Fibroblast of skin of right biceps (primary cell): ENCODE data around the gene BASP1.
"Not testable (repeated sequence)": the region's sequence is repeated elsewhere in the genome, so short reads cannot be mapped to it uniquely, and the experiment has no call there.

Experiments
- DNase-seq: peaks from one replicate; pipeline ENCODE4 v3.0.0-alpha.2; 2013

BASP1 gene

GRCh38 chr5:17217493-17218352 is at the start of gene BASP1:
TSS of gene BASP1 (plus strand) at chr5:17217631. CDS start at chr5:17275217, 57,586 bp downstream.
- DNase-seq = peak; percentile 87

- DNase-seq = peak; percentile 67
These were observed 47.9 kb upstream of the BASP1 start for GRCh38 chr5:17169507-17169906.

- no peak for DNase-seq
These were observed 44.6 kb upstream of the BASP1 start for GRCh38 chr5:17172791-17173190.

DNA sequence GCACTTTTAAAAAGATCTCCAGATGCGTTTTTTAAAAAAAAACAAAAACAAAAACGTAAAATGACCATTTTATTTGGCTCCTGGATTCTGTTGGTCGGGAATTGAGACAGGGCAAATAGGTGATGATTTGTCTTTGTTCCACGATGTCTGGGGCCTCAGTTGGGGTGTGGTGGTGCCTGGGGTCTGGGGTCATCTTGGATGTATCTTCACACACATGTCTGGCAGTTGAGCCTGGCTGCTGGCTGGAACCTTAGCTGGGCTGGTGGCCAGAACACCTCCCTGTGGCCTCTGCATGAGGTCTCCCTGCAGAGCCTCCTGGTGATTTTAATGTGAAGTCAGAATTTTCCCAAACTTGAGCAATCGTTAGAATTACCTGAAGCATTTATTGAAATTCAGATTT is 42.5 kb upstream of the BASP1 start:
- DNase-seq = no peak

DNA sequence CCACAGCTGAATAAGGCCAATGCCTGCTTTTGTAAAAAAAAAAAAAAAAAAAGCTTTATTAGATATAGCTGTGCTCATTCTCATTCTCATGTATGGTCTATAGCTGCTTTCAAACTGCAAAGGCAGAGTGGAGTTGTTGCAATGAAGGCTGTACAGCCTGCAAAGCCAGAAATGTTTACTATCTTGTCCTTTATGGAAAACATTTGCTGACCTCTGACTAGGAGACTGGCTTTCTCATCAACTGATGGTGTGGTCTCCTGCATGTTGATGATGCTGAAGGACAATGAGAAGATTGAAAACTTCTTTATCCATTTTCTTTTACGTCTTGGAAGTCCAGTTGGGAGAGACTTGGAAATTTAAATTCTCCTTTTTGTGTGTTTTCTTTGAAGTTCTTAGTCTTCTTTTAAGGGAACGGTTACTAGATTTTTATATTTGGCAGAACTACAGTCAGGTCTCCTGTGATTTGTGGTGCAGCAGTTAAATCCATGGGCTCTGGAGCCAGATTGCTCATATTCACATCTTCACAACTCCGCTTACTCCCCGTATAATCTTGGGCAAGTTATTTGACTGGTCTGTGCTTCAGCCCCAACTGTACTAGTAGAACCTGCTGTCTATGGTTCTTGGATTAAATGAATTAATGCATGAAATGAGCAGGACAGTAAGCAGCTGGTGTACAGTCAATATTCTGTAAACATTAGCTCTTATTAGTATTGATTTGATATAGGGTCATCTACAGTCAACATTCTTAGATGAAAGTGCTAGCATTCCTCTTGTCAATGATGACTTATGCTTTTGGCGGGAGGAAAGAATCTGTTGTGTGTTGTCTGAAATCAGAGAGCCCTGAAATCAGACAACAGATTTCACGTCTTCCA is 39.7 kb upstream of the BASP1 start:
- no peak for DNase-seq

DNA sequence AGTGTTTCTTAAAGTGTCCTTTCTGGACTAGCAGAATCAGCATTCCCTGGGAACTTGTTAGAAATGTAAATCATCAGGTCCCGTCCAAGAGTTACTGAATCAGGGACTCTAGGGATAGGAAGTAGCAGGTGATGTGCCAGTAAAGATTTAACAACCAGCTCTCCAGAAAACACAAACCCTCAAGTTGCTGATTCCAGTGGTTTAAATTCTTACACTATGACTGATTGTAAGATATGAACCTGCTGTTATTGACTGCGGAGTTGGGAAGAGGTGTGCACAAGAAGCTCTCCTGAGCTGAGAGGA is 39.1 kb upstream of the BASP1 start:
- peak; percentile 32 for DNase-seq

DNA sequence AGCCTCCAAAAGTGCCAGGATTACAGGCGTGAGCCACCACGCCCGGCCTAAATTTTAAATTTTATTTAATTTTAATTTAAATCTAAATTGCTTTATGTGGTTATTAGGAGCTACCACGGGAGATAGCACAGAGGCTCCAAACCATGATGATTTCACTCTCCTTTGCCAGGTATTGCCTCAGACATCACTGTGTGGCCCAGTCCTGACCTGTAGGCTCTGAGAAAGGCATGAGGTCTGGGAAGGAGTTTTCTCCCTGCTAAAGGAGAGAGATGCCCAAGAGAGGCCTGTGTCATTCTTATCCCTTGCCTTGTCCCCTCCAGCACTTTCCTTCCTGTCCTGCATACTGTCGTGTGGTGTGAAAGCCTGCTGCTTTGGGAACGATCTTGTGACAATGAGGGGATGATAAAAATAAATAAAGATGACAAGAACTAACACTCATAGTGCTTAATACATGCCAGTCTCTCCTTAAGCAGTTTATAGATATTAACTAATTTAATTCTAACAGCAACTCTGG is 37.0 kb upstream of the BASP1 start:
- no peak for DNase-seq

DNA sequence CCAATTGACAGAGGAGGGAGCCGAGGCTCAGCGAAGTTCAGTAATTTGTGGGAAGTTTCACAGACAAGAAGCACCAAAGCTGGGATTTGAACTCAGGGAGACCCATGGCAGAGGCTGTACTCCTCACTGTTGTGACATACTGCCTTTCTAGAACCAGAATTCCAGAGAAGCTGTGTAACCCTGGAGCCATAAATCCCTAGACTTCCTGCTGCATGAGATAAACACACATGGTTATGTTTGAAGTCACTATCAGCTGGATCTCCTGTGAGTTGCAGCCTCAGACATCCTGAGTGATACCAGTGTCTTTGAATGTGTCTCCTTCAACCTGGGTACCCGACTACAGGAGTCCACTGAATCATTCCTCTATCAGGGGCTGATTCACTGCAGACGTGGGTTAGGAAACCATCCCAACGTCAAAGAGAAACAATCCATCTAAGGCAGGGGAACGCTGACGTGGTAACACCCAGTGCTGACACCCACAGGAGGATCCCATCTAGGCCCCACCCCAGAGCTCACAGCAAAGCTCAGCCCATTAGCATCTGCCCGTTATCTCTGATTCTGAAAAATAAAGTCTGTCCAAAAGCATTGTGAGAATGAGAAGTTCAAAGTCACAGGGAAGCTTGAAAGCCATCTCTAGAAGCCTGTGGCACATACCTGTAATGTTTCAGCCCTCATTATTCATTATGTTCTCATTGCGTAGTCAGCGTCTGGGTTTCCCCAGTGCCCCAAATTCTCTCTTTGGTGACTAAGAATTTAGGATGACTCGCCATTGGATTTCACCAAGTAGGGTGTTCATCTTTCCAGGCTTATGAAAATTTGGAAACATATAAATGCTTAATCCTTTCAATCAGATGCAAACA is 36.3 kb upstream of the BASP1 start:
- peak; percentile 99 for DNase-seq

DNA sequence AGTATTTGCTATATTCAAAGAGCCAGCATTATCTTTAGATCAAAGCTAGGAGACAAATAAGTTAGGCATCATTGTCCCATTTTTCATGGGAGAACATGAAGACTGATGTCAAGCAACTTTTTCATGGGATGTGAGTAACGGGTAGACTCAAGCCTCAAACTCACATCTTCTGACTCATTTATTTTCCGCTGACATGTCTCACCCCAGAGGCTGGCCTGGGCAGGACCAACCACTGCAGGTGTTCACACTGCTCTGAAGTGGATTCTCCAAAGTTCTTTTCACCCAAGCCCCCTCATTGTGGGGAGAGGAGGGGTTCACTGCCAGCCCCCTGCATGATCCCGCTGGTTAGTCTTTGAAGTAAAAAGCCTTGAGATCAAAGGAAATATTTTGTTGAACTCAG is 34.9 kb upstream of the BASP1 start:
- DNase-seq = peak; percentile 69

DNA sequence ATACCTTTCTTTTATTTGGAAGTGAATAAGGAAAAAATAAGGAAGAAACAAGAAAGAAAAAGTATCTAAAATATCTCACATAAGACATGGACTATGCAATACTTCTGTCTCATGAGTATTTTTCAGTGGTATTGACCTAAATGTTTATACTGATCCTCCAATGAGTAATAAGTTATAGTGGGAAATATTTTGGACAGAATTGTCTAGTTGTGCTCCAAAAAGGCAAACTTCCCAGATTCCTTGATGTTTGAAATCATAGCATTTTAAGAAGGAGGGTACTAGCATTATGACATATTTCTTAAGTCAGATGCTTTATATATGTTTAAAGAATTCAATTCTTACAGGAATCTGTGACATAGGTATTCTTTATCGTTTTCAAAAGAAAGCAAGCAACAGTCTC is 34.5 kb upstream of the BASP1 start:
- DNase-seq = peak; percentile 71

- DNase-seq = no peak
These were observed 33.6 kb upstream of the BASP1 start for GRCh38 chr5:17183831-17184230.

DNA sequence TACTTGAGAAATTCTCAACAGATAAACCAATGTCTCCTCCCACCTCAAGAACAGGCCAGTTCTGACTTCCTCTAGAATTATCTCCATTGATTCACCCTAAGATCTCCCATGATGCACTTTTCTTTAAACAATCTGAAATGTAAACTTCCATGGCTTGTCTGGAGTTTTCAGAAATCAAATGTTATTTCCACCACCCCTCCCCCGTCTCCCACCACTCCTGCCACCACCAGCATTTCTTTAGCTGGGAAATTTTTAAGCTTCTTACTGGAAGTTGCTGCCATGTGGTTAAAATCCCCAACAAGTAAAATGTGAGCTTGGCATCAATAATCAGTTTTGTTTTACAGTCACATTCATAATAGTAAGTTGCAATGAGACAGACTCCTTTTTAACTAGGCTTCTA is 32.8 kb upstream of the BASP1 start:
- DNase-seq = peak; percentile 44

- DNase-seq = no peak
These were observed 32.1 kb upstream of the BASP1 start for GRCh38 chr5:17185349-17185748.

DNA sequence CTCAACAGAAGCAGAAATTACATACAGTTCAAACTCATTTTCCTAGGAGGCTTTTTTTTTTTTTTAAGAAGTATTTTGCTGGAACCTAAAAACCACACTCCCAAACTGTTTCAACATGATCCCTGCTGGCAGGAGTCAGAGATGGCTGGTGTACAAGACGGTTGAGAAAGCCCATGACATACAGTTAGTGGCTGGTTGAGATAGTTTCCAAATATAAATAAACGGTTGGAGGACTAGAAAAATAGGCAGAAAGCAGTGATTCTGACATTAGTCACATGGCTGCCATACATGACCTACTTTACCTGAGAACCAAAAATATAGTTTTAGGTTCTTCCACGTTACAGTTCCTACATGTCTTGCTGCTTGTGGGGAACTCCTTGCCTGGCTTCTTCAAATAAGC is 31.7 kb upstream of the BASP1 start:
- DNase-seq = peak; percentile 93

- DNase-seq = no peak
These were observed 31.2 kb upstream of the BASP1 start for GRCh38 chr5:17186256-17186655.

GRCh38 chr5:17187011-17187785 is 30.2 kb upstream of the BASP1 start:
- peak; percentile 86 for DNase-seq

DNA sequence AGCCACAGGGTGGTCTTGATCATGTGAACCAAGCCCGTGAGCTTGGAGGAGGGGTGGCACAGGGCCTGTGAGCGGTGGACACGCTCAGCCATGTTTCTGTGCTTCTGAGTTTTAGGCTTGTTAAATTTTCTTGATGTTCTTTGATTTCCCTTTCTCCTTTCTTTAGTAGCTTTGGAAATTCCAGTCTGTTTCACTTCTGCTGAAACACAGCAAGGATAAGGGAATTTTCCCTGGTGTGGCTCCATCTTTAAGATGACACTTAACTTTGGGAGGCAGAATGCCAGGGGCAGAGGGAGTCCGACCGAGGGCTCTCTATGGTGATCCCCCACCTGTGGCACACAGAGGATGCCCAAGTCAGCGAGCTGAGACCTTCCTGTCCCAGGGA is 29.7 kb upstream of the BASP1 start:
- DNase-seq = no peak

GRCh38 chr5:17189381-17190036 is 27.9 kb upstream of the BASP1 start:
- peak; percentile 80 for DNase-seq

DNA sequence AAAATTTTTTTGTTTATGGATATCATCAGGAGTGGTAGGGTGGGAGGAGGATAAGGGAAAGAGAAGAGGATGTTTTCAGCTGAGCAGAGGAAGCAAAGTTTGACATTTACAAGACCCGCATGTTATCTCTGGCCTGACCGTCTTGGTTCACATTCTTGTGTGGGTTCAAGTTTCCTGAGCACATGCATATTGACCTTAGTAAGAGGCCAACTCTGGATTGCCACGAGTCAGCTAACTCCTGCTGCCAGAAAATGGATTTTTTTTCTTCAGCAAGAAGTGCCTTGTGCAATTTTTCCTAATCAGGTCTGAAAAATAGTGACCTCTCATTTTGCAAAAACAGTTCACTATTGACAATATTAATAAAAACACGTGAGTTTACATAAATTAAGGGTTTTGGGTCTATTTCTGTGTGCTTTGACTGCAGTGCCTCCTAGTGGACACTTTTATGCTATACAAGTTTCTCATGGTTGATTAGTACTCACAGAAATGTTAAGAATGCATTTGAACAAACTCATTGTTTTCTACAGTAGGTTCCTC is 27.1 kb upstream of the BASP1 start:
- peak; percentile 76 for DNase-seq

DNA sequence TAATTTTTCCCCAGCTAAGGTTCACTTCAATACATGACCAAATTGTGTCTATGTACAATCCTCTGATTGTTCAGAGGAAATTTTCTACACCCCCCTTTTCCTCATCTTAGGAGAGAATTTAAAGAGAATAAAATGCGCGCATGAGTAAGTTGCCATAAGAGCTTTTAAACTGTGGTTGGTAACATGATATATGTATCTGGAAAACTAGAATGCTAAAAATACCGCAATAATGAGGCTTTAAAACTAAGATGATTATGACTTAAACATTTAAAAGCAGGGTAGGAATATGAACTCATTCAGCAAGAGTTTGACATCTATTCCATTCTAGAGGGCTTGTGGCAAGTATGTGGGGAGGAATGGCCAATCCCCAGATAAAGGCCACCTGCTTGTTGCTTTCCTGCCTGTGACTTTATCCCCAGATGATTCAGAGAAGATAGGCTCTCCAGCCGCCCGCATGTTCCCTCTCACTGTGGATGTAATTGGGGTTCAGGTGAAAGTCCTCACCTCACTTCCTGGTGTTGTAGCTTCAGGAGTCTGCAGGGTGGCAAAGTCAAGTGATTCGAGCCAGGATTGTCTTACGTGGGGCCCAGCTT is 26.5 kb upstream of the BASP1 start:
- peak; percentile 71 for DNase-seq

DNA sequence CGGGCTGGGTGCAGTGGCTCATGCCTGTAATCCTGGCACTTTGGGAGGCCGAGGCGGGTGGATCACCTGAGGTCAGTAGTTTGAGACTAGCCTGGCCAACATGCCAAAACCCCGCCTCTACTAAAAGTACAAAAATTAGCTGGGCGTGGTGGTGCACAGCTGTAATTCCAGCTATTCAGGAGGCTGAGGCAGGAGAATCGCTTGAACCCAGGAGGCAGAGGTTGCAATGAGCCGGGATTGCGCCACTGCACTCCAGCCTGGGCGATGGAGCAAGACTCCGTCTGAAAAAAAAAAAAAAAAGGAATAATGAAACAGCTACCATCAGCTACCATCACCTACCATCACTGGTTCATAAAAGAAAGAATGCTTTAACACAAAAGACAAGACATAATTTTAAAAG is 25.9 kb upstream of the BASP1 start:
- not testable (repeated sequence) for DNase-seq
